Neuron (in vitro differentiated cells): ENCODE results near the gene LYPD5.
"Not testable (repeated sequence)": the region's sequence is repeated elsewhere in the genome, so short reads cannot be mapped to it uniquely, and the experiment has no call there.

ENCODE experiments used
- H2AFZ ChIP-seq: one replicate; pipeline ENCODE4 v1.6.1; 2013; ENCODE audit warnings: low read depth, mild to moderate bottlenecking, inconsistent platforms, low read length, moderate library complexity
- H3K27me3 ChIP-seq: one replicate; pipeline ENCODE4 v1.6.1; 2013; ENCODE audit warnings: low read length; ENCODE audit not compliant: insufficient read depth
- H3K36me3 ChIP-seq: one replicate; pipeline ENCODE4 v1.6.1; 2013; ENCODE audit warnings: low read length; ENCODE audit not compliant: insufficient read depth
- H3K4me1 ChIP-seq: one replicate; pipeline ENCODE4 v1.6.1; 2013; ENCODE audit warnings: low read length; ENCODE audit not compliant: insufficient read depth
- H3K4me3 ChIP-seq: 2 replicates; pipeline ENCODE4 v1.5.1; 2013; ENCODE audit warnings: mild to moderate bottlenecking, low read length, moderate library complexity
- H3K9me3 ChIP-seq: one replicate; pipeline ENCODE4 v1.6.1; 2013; ENCODE audit warnings: low read length

LYPD5 gene, protein sequence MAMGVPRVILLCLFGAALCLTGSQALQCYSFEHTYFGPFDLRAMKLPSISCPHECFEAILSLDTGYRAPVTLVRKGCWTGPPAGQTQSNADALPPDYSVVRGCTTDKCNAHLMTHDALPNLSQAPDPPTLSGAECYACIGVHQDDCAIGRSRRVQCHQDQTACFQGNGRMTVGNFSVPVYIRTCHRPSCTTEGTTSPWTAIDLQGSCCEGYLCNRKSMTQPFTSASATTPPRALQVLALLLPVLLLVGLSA

DNA sequence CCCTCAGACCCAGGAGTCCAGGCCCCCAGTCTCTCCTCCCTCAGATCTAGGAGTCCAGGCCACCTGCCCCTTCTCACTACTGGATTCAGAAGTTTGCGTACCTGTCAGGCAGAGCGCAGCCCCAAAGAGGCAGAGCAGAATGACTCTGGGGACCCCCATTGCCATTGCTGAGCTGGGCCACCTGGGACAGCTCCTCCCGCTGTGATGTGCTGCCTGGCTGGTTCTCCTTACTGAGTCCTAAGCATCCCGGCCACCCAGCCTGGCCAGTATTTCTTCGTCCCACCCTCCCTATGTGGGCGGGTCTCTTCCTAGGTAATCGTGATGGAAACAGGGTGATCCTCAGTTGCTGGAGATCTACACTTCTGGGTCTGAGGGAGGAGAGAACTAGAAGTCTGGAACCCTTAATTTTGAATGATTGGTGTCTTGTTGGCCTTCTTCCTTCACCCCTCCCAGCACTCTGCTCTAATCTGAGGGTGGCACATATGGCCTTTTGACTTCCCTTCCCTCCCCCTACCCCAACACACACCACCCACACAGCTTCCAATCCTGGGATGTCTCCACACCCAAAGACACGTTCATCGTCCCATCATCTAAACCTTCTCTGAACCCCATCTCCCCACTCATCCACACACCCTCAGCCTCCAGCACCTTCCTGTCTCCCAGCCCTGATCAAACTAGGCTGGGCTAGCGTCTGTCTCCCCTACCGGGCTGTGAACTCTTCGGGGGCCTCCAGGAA is at the start of gene LYPD5:
LYPD5 (minus strand) TSS at position 232 of the 736 bp plus-strand sequence; CDS start at position 165, 67 bp downstream.
- H3K9me3 ChIP-seq, result peaks cover 3% of the 10 kb centered on the region

DNA sequence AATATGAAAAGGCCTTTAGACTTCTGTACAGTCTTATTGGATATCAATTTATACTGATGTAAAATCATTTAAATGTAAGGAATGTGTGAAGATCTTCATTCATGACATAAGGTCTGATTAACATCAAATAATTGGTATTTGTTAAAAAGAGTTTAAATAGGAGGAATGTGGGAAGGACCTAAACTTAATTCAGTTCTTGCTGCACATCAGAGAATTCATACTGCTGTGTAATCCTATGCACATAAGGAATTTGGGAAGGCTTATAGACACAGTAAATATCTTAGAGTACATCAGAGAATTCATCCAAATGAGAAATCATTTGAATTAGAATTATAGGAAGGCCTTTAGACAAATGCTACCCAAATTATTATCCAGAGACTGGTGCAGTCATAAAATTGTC is 46.6 kb upstream of the LYPD5 start:
- Histone ChIP-seq H3K36me3 (no peaks in the 10 kb centered on the region), H2AFZ (no peak overlapping the region), H3K9me3 (peaks cover 39% of the 10 kb centered on the region), H3K4me3 (no peak overlapping the region), H3K4me1 (no peaks in the 10 kb centered on the region), H3K27me3 (no peaks in the 10 kb centered on the region)

More for the DNA sequence above, at the start of gene LYPD5:
- Histone ChIP-seq H3K36me3 (no peaks in the 10 kb centered on the region), H3K27me3 (peaks cover 31% of the 10 kb centered on the region), H3K4me1 (peaks cover 2% of the 10 kb centered on the region), H3K4me3 (no peak within 1 kb of the TSS), H2AFZ (no peak within 1 kb of the TSS)

DNA sequence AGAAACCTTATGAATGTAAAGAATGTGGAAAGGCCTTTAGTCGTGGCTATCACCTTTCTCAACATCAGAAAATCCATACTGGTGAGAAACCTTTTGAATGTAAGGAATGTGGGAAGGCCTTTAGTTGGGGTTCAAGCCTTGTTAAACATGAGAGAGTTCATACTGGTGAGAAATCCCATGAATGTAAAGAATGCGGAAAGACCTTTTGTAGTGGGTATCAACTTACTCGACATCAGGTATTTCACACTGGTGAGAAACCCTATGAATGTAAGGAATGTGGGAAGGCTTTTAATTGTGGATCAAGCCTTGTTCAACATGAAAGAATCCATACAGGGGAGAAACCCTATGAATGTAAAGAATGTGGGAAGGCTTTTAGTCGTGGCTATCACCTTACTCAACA is 45.6 kb upstream of the LYPD5 start:
- no peaks in the 10 kb centered on the region for H3K27me3 ChIP-seq
- H3K4me1 ChIP-seq, result no peaks in the 10 kb centered on the region
- H2AFZ ChIP-seq, result no peak overlapping the region
- peaks cover 41% of the 10 kb centered on the region for H3K9me3 ChIP-seq
- no peaks in the 10 kb centered on the region for H3K36me3 ChIP-seq
- H3K4me3 ChIP-seq, result no peak overlapping the region

DNA sequence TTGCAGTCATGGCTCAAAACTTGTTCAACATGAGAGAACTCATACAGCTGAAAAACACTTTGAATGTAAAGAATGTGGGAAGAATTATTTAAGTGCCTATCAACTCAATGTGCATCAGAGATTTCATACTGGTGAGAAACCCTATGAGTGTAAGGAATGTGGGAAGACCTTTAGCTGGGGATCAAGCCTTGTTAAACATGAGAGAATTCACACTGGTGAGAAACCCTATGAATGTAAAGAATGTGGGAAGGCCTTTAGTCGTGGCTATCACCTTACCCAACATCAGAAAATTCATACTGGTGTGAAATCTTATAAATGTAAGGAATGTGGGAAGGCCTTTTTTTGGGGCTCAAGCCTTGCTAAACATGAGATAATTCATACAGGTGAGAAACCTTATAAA is 45.0 kb upstream of the LYPD5 start:
- H3K9me3 ChIP-seq, result peaks cover 43% of the 10 kb centered on the region
- no peaks in the 10 kb centered on the region for H3K27me3 ChIP-seq
- H3K4me3 ChIP-seq, result no peak overlapping the region
- H2AFZ ChIP-seq, result no peak overlapping the region
- H3K4me1 ChIP-seq, result no peaks in the 10 kb centered on the region
- H3K36me3 ChIP-seq, result peaks cover 1% of the 10 kb centered on the region

DNA sequence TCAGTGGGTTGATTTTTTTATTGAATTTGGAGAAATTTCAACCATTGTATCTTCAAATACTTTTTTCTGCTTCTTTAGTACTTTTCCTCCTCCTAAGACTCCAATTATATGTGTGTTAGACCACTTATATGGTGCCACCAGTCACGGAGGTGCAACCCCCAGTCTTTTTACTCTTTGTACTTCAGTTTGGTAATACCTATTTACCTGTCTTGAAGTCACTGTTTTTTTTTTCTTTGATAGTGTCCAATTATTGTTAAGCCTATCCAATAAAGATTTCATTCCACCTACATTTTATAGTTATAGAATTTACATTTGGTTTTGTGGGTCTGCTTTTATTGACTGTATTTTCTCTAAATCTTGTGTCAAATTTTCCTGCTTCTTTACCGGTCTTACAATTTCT is 39.8 kb upstream of the LYPD5 start:
- Histone ChIP-seq H3K4me3 (no peak overlapping the region), H3K9me3 (peaks cover 35% of the 10 kb centered on the region), H3K27me3 (no peaks in the 10 kb centered on the region), H3K36me3 (peaks cover 11% of the 10 kb centered on the region), H2AFZ (no peak overlapping the region), H3K4me1 (no peaks in the 10 kb centered on the region)

DNA sequence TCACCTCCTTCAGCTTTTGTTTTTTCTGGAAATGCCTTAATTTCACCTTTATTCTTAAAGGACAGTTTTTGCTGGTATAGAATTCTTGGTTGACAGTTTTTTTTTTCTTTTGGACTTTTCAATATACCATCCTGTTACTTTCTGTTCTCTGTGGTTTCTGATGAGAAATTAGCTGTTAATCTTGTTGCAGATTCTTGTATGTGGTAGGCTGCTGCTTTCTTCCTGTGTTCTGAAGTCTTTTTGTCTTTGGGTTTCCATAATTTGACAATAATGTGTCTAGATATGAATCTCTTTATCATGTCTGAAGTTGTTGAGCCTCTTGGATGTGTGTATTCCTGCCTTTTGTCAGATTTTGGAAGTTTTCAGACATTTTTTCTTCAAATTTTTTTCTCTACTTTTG is 36.9 kb upstream of the LYPD5 start:
- Histone ChIP-seq H3K27me3 (no peaks in the 10 kb centered on the region), H3K36me3 (peaks cover 21% of the 10 kb centered on the region), H3K4me3 (no peak overlapping the region), H3K9me3 (peaks cover 38% of the 10 kb centered on the region), H3K4me1 (no peaks in the 10 kb centered on the region), H2AFZ (no peak overlapping the region)

DNA sequence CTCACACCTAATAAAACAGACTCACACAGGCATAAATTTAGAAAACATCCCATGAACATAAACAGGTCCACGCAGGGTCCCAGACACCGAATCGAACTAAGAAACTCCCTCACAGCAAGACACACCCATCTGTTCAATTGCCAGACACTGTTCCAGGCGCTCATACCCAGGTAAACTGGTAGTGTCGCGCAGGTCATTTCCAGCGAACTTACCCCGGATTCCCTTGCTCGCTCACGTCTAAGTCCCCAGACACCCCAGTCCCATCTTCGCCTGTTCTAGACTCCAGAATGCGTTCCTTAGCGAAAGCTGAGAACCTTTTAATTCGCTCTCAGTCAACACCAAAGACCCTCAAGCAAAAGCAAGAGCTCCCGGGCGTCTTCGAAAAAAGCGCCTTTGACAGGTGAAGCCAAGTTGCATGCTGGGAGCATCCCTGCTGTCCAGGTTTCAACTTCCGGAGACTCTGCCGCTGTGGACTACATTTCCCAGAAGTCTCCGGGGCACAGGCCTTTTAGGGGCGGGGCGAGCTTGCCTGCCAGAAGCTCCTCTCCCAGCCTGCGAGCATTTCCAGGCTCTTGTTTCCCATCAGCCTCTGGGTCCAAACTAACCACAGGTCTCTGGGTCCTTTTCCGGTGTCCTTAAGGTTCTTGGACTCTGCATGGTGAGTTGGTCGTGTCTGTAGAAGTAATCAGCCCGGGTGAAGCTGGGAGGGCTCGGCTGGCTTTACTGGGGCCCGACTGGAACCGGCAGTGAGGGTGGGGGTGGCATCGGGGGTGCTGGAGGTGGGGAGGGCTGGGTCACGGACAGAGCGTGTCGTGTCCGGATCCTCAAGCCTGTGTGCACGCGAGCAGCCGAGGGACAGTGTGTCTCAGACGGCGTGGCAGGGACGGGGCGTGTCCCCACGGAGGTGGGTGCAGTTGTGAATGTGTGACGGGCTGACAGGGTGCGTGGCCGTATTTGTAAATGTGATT is 24.8 kb upstream of the LYPD5 start, which contains the start of gene ZNF283:
ZNF283 (plus strand) TSS at position 535 of the 968 bp plus-strand sequence. CDS start 6,184 bp downstream, outside the sequence.
- H2AFZ ChIP-seq, result peak within 1 kb of the TSS; percentile 53
- peaks cover 3% of the 10 kb centered on the region for H3K4me1 ChIP-seq
- H3K27me3 ChIP-seq, result no peaks in the 10 kb centered on the region
- H3K9me3 ChIP-seq, result peaks cover 9% of the 10 kb centered on the region
- peak within 1 kb of the TSS; percentile 88 for H3K4me3 ChIP-seq
- peaks cover 2% of the 10 kb centered on the region for H3K36me3 ChIP-seq

DNA sequence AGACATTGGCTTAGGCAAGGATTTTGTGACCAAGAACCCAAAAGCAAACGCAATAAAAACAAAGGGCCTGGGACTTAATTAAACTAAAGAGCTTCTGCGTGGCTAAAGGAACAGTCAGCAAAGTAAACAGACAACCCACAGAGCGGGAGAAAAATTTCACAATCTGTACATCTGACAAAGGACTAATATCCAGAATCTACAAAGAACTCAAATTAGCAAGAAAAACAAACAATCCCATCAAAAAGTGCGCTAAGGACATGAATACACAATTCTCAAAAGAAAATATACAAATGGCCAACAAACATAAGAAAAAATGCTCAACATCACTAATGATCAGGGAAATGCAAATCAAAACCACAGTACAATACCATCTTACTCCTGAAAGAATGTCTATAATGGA is 22.3 kb upstream of the LYPD5 start:
- not testable (repeated sequence) for H3K9me3 ChIP-seq, H3K4me1 ChIP-seq, H3K36me3 ChIP-seq, H3K4me3 ChIP-seq, H3K27me3 ChIP-seq, H2AFZ ChIP-seq

DNA sequence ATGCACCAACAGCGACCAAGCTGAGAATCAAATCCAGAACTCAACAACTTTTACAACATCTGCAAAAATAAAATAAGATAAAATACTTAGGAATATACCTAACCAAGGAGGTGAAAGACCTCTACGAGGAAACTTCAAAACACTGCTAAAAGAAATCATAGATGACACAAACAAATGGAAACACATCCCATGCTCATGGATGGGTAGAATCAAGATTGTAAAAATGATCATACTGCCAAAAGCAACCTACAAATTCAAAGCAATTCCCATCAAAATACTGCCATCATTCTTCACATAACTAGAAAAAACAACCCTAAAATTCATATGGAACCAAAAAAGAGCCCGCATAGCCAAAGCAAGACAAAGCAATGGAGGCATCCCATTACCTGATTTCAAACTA is 21.6 kb upstream of the LYPD5 start:
- not testable (repeated sequence) for H3K36me3 ChIP-seq, H3K4me3 ChIP-seq, H2AFZ ChIP-seq, H3K9me3 ChIP-seq, H3K4me1 ChIP-seq, H3K27me3 ChIP-seq

DNA sequence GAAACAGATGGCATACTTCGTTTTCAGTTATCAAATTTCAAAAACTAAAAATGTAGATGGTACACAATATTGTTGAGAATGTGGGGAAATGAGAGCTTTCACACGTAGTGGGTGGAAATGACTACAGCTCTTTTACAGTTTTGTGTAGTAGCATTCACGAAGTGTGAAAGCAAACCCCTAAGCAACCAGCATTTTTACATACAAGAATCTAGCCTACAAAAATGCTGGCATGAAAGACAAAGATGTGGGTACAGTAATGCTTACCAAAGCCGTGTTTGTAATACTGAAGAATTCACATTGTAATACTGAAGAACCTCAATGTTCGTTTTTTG is 18.6 kb upstream of the LYPD5 start:
- Histone ChIP-seq H3K27me3 (no peaks in the 10 kb centered on the region), H2AFZ (no peak overlapping the region), H3K9me3 (peaks cover 3% of the 10 kb centered on the region), H3K36me3 (no peaks in the 10 kb centered on the region), H3K4me3 (no peak overlapping the region), H3K4me1 (no peaks in the 10 kb centered on the region)

DNA sequence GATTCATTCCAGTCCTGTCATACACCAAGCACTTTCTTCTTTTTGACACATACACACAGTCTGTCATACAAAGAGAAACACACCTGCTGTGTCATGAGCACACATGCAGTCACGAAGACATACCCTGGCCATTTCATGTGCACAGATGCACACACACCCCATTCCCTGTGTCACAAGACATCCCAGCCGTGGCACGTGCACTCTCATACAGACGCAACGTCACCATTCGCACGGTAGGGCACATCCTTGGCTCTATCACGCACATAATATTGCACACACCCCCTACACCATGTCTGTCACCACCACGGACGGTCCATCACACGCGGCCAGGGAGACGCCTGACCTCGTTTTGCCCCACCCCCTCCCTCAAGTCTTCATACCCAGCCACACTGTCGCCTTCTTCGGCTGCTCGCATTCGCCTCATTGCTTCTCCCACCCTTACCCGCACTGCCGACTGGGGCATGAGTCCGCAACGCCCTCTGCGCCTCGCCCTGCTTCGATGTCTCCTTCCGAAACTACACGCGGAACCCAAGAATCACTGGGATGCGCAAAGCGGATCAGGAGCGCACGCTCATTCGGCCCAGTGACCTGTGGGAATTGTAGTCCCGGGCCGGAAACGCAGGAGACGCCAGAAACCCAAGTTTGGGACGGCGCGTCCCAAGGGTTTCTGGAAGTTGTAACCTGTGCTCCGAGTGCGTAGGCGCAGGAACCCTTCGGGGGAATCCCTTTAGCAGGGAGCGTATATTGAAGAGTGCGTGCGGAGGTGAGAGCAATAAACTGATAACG is 18.0 kb upstream of the LYPD5 start:
- no peak overlapping the region for H2AFZ ChIP-seq
- no peaks in the 10 kb centered on the region for H3K4me1 ChIP-seq
- H3K27me3 ChIP-seq, result no peaks in the 10 kb centered on the region
- peaks cover 2% of the 10 kb centered on the region for H3K9me3 ChIP-seq
- no peak overlapping the region for H3K4me3 ChIP-seq
- H3K36me3 ChIP-seq, result no peaks in the 10 kb centered on the region

DNA sequence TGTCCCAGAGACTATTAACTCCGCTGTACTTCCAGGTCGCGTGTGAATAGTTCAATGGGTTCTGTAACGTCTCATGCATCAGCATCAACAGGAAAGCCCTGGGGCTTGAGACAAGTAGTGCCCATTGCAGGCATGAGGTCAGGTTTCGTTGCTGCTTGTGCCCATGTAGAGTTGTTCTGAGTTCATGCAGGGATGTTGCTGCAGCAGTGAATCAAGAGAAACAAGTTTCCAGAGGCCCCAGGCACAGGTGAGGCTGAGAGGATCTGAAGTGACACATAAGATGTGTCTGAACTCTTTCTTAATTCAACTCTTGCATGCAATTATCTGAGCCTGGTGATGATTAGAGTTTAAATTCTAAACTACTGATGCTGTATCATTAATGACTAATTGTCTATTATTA is 16.3 kb upstream of the LYPD5 start:
- Histone ChIP-seq H3K4me3 (no peak overlapping the region), H3K4me1 (no peaks in the 10 kb centered on the region), H2AFZ (no peak overlapping the region)

More for the DNA sequence above, 16.3 kb upstream of the LYPD5 start:
- H3K36me3 ChIP-seq, result no peaks in the 10 kb centered on the region
- H3K9me3 ChIP-seq, result peaks cover 2% of the 10 kb centered on the region
- no peaks in the 10 kb centered on the region for H3K27me3 ChIP-seq
